Measurements from ENCODE around the gene ROS1. TPM values are rescaled to one million over a fixed set of nuclear protein-coding genes. Genes with fewer than 3 reads are reported as not detected.
"Not testable (repeated sequence)": the region's sequence is repeated elsewhere in the genome, so short reads cannot be mapped to it uniquely, and the experiment has no call there.

The ROS1 gene
- total RNA-seq, 2 experiments from 2014 or later, result not detected

DNA sequence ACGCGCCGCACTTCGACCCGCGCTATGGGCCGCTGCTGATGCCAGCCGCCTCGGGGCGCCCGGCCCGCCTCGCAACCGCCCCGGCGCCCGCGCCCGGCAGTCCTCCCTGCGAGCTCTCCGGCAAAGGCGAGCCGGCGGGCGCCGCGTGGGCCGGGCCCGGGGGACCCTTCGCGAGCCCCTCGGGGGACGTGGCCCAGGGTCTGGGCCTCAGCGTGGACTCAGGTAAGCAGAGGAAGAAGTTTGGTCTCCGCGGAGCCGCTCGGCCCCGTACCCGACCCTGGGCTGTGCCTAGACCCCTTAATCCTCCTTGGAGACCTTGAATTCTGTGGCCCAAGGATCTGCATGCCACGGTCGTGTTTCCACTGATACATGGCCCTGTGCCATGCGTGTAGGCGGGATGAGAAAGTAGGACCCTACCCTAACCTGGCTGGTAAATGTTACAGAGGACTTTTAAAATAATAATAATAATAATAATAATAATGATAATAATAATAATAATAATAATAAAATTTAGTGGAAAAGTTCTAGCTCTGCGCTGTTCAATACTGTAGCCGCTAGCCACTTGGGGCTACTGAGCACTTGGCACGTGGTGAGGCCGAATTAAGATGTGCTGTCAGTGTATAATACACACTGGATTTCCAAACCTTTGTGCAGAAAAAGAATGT lies 154.8 kb downstream of the ROS1 start:
- POLR2A ChIA-PET, result no interaction called here
- CTCF ChIA-PET, result no interaction called here

DNA sequence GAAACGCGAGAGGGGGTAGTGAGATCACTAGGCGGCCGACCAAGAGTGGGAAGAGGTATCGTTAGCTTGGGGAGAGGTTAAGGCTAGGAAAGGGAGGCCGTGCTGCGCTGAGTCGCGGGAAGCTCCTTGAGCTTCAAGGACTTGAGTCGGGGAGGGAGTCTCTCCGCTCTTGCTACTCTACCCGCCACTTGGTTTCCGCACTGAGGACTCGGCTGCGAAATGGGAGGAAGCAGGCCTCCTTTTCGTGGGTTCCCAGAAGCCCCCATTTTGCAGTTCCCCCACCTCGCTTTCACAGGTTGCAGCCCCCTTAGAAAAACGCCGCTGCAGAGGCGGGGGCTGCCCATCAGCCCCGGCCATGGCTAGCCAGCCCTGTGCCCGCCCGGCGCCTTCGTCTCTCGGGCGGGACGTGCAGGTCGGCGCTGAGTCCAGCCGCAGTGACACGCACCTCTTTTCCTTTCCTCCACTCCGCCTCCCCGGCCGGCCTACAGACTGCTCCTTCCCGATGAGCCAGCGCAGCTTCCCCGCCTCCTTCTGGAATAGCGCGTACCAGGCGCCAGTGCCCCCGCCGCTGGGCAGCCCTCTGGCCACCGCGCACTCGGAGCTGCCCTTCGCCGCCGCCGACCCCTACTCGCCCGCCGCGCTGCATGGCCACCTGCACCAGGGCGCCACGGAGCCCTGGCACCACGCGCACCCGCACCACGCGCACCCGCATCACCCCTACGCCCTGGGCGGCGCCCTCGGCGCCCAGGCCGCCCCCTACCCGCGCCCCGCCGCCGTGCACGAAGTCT lies 155.5 kb downstream of the ROS1 start:
- CTCF ChIA-PET, result no interaction called here
- POLR2A ChIA-PET, result no interaction called here

DNA sequence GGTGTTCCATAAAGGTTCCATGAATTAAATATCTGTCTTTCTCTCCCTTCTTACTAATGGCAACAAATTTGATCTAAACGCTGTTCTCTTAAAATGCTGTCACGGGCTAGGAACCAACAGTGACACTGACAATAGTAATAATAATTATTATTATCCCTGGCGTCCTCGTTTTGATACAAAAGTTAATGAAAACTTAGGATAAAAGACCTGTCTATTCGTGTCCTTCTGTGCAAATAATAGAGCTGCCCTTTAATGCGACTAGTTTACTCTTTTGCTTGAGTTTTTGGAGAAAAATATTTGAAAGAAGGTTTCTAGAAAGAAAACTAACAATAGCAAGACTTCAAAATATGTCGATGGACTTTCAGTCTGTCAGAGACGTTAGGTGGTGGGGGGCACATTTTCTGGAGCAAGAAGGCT lies 156.1 kb downstream of the ROS1 start:
- ChIA-PET POLR2A (no interaction called here), CTCF (no interaction called here)

DNA sequence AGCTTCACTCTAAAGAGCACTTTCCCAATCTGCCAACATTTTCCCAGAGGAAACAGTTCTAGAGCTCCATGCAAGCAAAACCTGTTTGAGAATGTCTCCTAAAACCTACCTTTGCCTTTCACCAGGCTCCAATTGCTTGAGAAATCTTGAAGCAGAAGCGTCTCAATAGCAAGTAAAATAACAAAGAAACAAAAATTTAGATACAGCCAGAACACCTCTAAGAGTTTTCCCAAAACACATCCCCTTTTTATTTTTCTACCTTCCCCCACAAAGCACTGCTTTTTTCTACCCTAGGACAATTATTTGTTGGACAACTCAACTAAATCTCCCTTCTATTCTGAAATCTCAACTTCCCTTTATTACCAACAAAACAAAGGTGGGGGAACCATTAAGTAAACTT lies 156.8 kb downstream of the ROS1 start:
- POLR2A ChIA-PET, result no interaction called here
- CTCF ChIA-PET, result no interaction called here

DNA sequence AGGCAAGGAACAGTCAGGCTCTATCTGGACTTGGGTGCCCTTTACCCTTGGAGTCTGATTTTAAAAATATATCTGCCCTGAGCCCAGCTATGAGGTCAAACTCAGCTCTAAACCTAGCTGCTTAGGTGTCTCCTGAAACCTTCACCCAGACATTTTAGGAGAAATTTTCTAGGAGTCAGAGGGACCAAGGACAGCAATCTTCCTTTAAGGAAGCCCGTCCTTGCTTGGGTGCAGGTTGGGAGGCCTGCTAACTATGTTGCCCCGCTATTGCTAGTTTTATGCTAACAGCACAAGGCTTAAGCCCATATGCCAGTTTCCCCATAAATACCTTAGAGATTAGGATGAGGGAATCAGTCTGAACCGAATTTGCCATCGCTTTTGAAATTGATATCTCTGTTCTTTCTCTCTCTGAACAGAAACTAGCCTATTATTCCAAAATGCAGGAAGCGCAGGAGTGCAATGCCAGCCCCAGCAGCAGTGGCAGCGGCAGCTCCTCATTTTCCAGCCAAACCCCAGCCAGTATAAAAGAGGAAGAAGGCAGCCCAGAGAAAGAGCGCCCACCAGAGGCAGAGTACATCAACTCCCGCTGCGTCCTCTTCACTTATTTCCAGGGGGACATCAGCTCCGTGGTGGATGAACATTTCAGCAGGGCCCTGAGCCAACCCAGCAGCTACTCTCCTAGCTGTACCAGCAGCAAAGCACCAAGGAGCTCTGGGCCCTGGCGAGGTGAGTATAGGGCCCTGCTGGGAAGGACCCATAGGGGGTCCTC lies 157.8 kb downstream of the ROS1 start:
- ChIA-PET POLR2A (no interaction called here), CTCF (no interaction called here)

DNA sequence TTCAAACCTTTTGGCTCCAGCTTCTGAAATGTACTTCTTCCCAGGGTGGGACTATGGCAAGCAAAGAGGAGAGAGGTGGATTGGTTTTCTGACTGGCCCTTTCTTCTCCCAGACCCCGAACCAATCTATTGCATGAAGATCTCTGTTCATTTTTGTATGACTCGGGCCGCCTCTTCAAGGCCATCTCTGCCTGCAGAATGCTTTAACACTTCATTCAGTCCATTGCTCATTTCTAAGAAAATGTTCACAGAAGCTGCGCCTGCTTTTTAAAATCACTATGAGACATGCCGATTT lies 158.7 kb downstream of the ROS1 start:
- CTCF ChIA-PET, result no interaction called here
- POLR2A ChIA-PET, result no interaction called here

DNA sequence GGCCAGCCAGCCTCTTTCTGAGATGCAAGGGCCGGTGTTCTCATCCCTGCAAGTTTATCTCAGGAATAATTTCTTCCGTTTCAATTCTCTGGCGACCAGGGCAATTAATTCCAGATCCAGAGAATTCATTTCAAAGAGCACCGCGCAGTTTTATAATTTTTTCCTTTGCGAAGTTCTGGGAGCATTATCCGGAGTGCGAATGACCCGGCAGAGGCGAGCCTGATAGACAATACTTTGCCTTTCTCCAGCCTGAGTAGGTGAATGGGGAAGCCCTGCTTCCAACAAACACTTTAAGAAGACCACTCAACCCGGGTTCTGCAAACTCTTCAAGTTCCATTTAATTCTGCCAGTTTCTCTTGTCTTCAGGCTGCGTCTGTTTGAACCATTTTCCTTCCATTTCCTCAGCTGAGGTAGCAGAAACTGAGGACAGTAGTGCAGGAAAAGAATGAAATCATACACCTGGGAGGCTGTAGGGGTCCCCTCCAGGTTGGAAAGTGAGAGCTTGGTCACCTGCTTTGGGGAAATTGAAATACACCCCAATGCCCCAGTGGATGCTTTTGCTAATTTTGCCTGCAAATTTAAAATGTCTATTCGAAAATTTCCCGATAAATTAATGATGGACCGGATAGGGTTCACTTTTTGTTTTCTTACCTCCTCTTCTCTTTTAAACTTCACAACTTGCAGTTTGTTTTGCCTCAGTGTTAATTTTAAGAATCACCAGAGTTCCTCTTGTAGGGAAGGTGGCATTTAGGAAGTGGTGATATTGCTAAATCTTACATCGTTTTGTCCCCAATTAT lies 159.3 kb downstream of the ROS1 start:
- ChIA-PET POLR2A (no interaction called here), CTCF (no interaction called here)

DNA sequence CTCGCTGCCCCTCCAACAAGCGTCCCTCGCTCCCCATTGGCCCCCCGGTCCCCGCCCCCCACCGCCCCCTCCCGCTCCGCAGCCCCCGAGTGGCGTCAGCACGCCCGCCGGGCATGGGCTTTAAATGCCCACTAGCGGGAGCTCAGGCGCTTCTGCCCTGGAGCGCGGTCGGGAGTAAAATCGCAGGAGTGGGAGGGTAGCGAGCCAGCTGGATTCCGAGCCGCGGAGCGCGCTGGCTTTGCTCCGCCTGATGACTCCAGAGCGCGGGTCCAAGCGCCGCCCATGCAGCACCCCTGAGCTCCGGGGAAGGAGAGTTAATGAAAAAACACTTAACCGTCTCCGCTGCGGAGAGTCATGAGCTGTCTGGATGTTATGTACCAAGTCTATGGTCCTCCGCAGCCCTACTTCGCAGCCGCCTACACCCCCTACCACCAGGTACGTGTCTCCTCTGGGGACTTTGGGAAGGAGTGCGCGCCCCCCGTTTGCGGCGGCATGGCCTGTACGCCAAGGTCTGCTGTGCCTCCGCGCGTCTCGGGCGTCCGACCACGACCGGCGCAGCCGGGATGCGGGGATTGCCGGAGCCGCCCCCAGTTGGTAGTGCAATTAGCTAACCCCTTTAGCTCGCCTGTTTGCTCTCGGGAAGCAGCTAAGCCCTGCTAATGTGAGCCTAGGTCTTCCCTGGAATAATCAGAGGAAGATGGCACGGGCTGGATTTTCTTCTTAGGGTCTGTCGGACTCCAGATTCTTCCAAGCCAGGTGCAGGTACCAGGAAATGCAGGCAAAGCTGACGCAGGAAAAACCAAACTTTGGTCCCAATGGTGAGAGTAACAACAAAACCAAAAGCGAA lies 160.1 kb downstream of the ROS1 start, which contains the start of gene VGLL2:
Gene VGLL2, plus strand, starts transcription at position 149 of the 847 bp plus-strand sequence. Its CDS starts 206 bp downstream, at position 355.
- ChIA-PET POLR2A (no interaction called here), CTCF (no interaction called here)

DNA sequence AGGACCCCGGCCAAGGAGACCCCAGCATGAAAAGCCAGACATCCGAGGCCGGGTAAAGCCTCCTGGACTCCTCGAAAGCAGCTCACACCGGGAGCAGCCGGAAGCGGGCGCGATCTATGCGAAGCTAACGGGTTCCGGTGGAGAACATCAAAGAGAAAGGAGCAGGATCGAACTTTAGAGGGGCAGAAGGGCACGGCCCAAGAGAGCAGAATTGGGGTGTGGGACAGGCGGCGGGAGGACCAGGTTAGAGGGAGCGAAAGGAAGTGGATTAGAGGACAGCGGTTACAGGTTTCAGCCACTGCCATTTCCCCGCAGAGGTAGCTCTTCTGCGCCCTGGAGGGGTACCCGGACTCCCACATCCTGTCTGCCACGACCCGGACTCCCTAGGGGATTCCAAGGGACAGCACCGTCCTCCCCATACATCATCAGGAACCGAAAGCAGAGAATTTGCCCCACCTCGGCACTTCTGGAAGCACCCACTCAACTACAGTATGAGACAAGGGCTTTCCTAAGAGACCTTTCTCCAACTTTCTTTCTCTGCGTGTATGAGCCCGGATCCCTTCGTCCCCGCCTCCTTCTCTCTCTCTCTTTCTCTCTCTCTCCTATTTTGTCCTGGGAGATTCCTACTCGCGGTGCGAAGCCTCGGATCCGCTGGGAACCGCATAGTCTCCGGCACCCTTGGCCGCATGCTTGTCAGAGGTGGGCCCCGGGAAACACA lies 160.9 kb downstream of the ROS1 start:
- POLR2A ChIA-PET, result no interaction called here
- CTCF ChIA-PET, result no interaction called here

DNA sequence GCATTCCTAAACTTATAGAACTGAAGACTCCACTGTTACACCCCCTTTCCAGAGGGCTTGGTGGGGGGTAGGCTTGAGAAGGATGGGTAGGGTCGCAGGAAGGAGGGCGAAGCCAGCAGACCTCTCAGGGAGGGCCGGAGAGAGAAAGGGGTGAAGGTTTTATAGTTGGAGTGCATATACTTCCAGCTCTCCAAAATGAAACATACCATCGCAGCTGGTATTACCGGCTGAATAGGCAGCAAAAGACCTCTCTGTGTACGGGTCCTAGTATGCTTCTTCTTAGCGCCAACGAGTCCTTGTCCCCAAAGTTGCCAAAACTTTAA lies 161.4 kb downstream of the ROS1 start:
- POLR2A ChIA-PET, result no interaction called here
- CTCF ChIA-PET, result no interaction called here

DNA sequence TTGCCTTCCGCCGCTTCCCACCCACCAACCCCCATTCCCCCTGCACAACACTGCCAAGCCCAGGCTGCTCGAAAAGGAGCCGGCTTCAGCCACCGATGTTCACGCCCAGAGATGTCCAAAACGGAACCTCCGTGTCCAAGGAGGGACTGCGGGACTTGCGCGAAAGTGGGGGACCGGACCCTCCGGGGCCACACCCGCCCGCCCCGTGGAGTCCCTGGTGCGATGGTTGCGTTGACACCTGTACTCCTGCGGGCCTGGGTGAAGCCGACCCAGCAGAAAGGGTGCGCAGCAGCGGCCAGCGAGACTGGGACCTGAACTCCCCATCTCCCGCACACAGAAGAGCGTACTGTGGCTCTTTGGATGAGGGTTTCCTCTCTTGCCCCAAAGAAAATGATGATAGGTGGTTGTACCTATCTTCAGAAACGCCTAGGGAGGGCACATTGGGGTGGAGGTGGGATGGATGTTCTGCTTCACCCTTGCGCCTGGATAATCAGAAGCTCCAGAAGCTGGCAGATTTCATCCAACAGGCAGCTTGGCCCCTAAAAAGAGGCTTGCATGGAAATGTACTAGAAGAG lies 162.3 kb downstream of the ROS1 start:
- POLR2A ChIA-PET, result no interaction called here
- CTCF ChIA-PET, result no interaction called here

DNA sequence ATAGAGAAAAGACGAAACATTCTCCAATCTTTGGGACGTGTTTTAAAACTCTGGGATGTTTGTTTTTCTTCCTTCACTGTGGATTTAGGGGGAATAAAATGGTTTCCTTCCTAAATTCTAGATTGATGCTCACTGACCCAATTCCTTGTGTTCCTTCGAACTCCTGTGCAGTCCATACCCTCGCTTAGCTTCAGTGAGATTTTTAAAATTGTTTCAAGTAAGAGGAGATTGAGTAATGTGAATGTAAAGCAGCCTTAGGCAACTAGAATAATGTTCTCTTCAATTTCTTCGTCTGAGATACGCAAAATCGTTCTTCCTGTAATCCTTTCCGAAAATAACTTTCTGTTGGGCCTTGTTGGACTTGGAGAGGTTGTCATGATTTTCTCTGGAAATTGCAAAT lies 162.9 kb downstream of the ROS1 start:
- ChIA-PET CTCF (no interaction called here), POLR2A (no interaction called here)

DNA sequence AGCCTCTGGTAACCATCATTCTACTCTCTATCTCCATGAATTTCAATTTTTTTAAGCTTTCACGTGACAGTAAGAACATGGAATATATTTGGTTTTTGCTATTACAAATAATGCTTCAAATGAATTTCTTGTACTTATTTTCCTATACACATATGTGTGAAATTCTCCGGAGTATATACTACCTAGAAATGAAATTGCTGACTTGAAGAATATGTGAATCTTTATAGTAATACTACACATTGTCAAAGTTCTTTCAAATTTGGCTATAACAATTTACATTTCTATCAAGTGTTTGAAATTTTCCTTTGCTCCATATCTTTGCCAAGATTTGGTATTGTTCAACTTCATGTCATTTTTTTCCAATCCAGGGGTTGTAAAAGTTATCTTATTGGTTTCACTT lies 172.0 kb downstream of the ROS1 start:
- ChIA-PET POLR2A (no interaction called here), CTCF (no interaction called here)

DNA sequence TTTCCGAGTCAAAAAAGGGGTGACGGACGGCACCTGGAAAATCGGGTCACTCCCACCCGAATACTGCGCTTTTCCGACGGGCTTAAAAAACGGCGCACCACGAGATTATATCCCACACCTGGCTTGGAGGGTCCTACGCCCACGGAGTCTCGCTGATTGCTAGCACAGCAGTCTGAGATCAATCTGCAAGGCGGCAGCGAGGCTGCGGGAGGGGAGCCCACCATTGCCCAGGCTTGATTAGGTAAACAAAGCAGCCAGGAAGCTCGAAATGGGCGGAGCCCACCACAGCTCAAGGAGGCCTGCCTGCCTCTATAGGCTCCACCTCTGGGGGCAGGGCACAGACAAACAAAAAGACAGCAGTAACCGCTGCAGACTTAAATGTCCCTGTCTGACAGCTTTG lies 180.8 kb downstream of the ROS1 start:
- POLR2A ChIA-PET, CTCF ChIA-PET: not testable (repeated sequence)

DNA sequence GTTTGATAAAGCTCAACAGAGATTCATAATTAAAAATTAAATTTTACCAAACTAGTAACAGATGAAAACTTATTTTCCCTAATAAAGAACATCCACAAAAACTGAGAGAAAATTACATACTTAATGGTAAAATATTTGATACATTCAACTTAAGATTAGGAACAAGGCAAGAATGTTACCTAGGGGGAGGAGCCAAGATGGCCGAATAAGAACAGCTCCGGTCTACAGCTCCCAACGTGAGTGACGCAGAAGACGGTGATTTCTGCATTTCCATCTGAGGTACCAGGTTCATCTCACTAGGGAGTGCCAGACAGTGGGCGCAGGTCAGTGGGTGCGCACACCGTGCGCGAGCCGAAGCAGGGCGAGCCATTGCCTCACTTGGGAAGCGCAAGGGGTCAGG lies 181.2 kb downstream of the ROS1 start:
- CTCF ChIA-PET, POLR2A ChIA-PET: not testable (repeated sequence)

Measured in activated CD8-positive, alpha-beta memory T cell treated with anti-CD3 and anti-CD28 coated beads for 36 hours (primary cell).